Nephron progenitor cell (in vitro differentiated cells): Measurements from ENCODE around the gene GNG2.
"Not testable (repeated sequence)": the region's sequence is repeated elsewhere in the genome, so short reads cannot be mapped to it uniquely, and the experiment has no call there.

Experiments
- DNase-seq: peaks from one replicate; pipeline ENCODE4 v3.0.0; 2021
- H3K27ac Mint-ChIP-seq: 2 replicates; pipeline ENCODE4 v1.8.0; 2021; ENCODE audit warnings: mild to moderate bottlenecking, moderate library complexity, mixed read lengths
- H3K27me3 Mint-ChIP-seq: 2 replicates; pipeline ENCODE4 v1.8.0; 2021; ENCODE audit warnings: mild to moderate bottlenecking, low read depth, mixed read lengths; ENCODE audit not compliant: poor library complexity
- H3K36me3 Mint-ChIP-seq: 2 replicates; pipeline ENCODE4 v1.8.0; 2021; ENCODE audit warnings: low read depth, mixed read lengths
- H3K4me1 Mint-ChIP-seq: 2 replicates; pipeline ENCODE4 v1.8.0; 2021; ENCODE audit warnings: mixed read lengths
- H3K4me3 Mint-ChIP-seq: 2 replicates; pipeline ENCODE4 v1.8.0; 2021; ENCODE audit warnings: mild to moderate bottlenecking, moderate library complexity, mixed read lengths
- H3K9me3 Mint-ChIP-seq: 2 replicates; pipeline ENCODE4 v1.8.0; 2021; ENCODE audit warnings: mild to moderate bottlenecking, moderate library complexity, mixed read lengths
- CTCF ChIP-seq: fragments of 200-600 bp; sonication (generic); IDR thresholded peaks from 2 replicates; pipeline ENCODE4 v1.5.0; 2021; ENCODE audit warnings: antibody characterized with exemption

GNG2 gene

GRCh38 chr14:51895375-51895774, 35.0 kb downstream of the GNG2 start:
- Mint-ChIP-seq H3K9me3 (no peaks in the 10 kb centered on the region), H3K36me3 (peaks cover 5% of the 10 kb centered on the region), H3K27me3 (no peaks in the 10 kb centered on the region), H3K4me1 (peaks cover 6% of the 10 kb centered on the region), H3K27ac (no peak overlapping the region), H3K4me3 (no peak overlapping the region)
- TF ChIP-seq CTCF = no peak
- no peak for DNase-seq

- Mint-ChIP-seq H3K27ac (no peak overlapping the region), H3K4me3 (no peak overlapping the region), H3K4me1 (peaks cover 6% of the 10 kb centered on the region), H3K36me3 (peaks cover 5% of the 10 kb centered on the region), H3K9me3 (no peaks in the 10 kb centered on the region), H3K27me3 (no peaks in the 10 kb centered on the region)
- TF ChIP-seq CTCF = no peak
- DNase-seq = no peak
Observed at GRCh38 chr14:51897791-51898355, 37.5 kb downstream of the GNG2 start.

GRCh38 chr14:51901475-51902024, 41.1 kb downstream of the GNG2 start:
- H3K27me3 Mint-ChIP-seq = no peaks in the 10 kb centered on the region
- no peak for DNase-seq
- TF ChIP-seq CTCF = no peak
- no peak overlapping the region for H3K27ac Mint-ChIP-seq
- H3K4me1 Mint-ChIP-seq = peaks cover 6% of the 10 kb centered on the region
- peaks cover 18% of the 10 kb centered on the region for H3K9me3 Mint-ChIP-seq
- H3K36me3 Mint-ChIP-seq = peaks cover 27% of the 10 kb centered on the region
- H3K4me3 Mint-ChIP-seq = no peak overlapping the region

GRCh38 chr14:51905656-51906121, 45.3 kb downstream of the GNG2 start:
- H3K27ac Mint-ChIP-seq, H3K4me3 Mint-ChIP-seq, H3K4me1 Mint-ChIP-seq, DNase-seq, H3K27me3 Mint-ChIP-seq: not testable (repeated sequence)
- Mint-ChIP-seq H3K9me3 (peaks cover 18% of the 10 kb centered on the region), H3K36me3 (peaks cover 27% of the 10 kb centered on the region)

- peaks cover 18% of the 10 kb centered on the region for H3K9me3 Mint-ChIP-seq
- TF ChIP-seq CTCF = no peak
Observed at GRCh38 chr14:51908086-51908485, 47.7 kb downstream of the GNG2 start.

GRCh38 chr14:51912112-51912786, 51.8 kb downstream of the GNG2 start:
- Mint-ChIP-seq H3K27me3 (peaks cover 4% of the 10 kb centered on the region), H3K9me3 (no peaks in the 10 kb centered on the region), H3K36me3 (no peaks in the 10 kb centered on the region), H3K27ac (no peak overlapping the region), H3K4me3 (no peak overlapping the region), H3K4me1 (no peaks in the 10 kb centered on the region)
- TF ChIP-seq CTCF = no peak
- no peak for DNase-seq

More at GRCh38 chr14:51908086-51908485, 47.7 kb downstream of the GNG2 start:
- H3K4me3 Mint-ChIP-seq = no peak overlapping the region
- H3K27ac Mint-ChIP-seq = no peak overlapping the region
- H3K27me3 Mint-ChIP-seq = peaks cover 4% of the 10 kb centered on the region
- H3K4me1 Mint-ChIP-seq = no peaks in the 10 kb centered on the region
- no peak for DNase-seq
- H3K36me3 Mint-ChIP-seq = peaks cover 27% of the 10 kb centered on the region
